ENCODE results near the gene RBPJL. TPM values are rescaled to one million over a fixed set of nuclear protein-coding genes. Genes with fewer than 3 reads are reported as not detected.

Gene RBPJL
- total and polyA plus RNA-seq, 2 of the 8 experiments (the other 6 are each of a cell fraction or from before 2014, with no cell fraction given), result 0.67 to 1.3 TPM

DNA sequence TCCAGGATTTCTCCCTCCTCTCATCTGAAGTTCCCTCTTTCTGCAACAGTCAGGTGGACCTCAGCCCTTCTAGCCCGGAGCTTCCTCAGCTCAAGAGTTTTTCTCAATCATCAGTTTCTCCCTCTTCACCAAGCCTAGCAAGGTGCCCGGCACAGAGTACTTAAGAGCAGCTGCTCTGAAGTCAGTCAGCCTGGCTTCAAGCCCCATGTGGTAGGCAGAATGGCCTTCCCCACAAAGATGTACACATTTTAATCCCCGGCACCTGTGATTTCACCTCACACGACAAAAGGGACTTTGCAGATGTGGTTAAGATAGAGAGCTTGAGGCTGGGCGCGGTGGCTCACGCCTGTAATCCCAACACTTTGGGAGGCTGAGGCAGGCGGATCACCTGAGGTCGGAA is 15.1 kb upstream of the RBPJL start:
- Histone ChIP-seq H3K9ac (replicated peaks in 1 of 4; ENCODE audit: extremely low read depth in 1 of 4, low read depth in 3 of 4, low read length in 3 of 4) (no peak overlapping the region), H3K18ac (ENCODE audit: extremely low read depth, low read length) (no peak overlapping the region), H2BK120ac (replicated peaks; ENCODE audit: low read depth, low read length) (no peak overlapping the region), H3K23me2 (ENCODE audit: low read depth, low read length) (peaks cover 7% of the 10 kb centered on the region; the same call in 1 of the 2 replicates), H3K14ac (ENCODE audit: insufficient read length) (no peak overlapping the region), H2AK5ac (ENCODE audit: low read depth, low read length) (no peak overlapping the region), H2BK20ac (ENCODE audit: low read length) (no peak overlapping the region), H4K5ac (ENCODE audit: insufficient read length, low read depth, low read length) (no peak overlapping the region), H3K9me3 (ENCODE audit: insufficient read depth in 2 of 2, low read depth in 1 of 2, low read length in 1 of 2) (peaks cover 8 to 12% of the 10 kb centered on the region in 2 experiments), H3K4me2 (ENCODE audit: insufficient read depth in 1 of 2, low read depth in 2 of 2, low read length in 2 of 2) (no peak overlapping the region), H3K36me3 (ENCODE audit: control insufficient read depth in 2 of 4, insufficient read depth in 4 of 4, low read length in 3 of 4) (0 out of 8 replicates have a peak, but pooled peaks cover 0 to 3% (median 0%) of the 10 kb centered on the region in 4 experiments), H4K20me1 (replicated peaks in 1 of 2; ENCODE audit: control insufficient read depth in 1 of 2, insufficient read depth in 2 of 2, low read length in 2 of 2) (no peaks in the 10 kb centered on the region), H3K4me1 (replicated peaks in 1 of 4; ENCODE audit: control insufficient read depth in 3 of 4, insufficient read depth in 4 of 4, low read length in 3 of 4) (peaks cover 0 to 3% (median 0%) of the 10 kb centered on the region in 4 experiments; a peak in 3 of 7 replicates), H3K79me1 (ENCODE audit: low read depth, low read length) (no peaks in the 10 kb centered on the region), H2BK5ac (ENCODE audit: low read depth, low read length) (no peak overlapping the region), H4K8ac (ENCODE audit: extremely low read depth, insufficient read depth, low read length) (no peak overlapping the region), H2AFZ (ENCODE audit: low read length) (no peak overlapping the region), H3K27me3 (replicated peaks in 1 of 4; ENCODE audit: control insufficient read depth in 3 of 4, extremely low read depth in 1 of 4, insufficient read depth in 3 of 4, low read length in 3 of 4) (peaks cover 0 to 20% (median 11%) of the 10 kb centered on the region in 4 experiments; a peak in 6 of 7 replicates), H3K56ac (replicated peaks; ENCODE audit: insufficient read length, low read depth, low read length) (no peak overlapping the region), H3K79me2 (ENCODE audit: control insufficient read depth in 1 of 2, insufficient read depth in 2 of 2, low read length in 2 of 2) (no peaks in the 10 kb centered on the region), H2BK12ac (ENCODE audit: low read depth, low read length) (0 out of 2 replicates have a peak overlapping the region, but pooled peaks have one; percentile 4), H3K4ac (replicated peaks; ENCODE audit: insufficient read length, low read depth, low read length) (no peak overlapping the region), H3K4me3 (ENCODE audit: extremely low read depth in 1 of 4, insufficient read depth in 2 of 4, low read depth in 3 of 4, low read length in 4 of 4) (no peak overlapping the region), H3K23ac (ENCODE audit: insufficient read length) (no peak overlapping the region), H3K27ac (ENCODE audit: low read depth, low read length) (no peak overlapping the region), H4K91ac (replicated peaks; ENCODE audit: insufficient read length, low read length) (no peak overlapping the region), H2BK15ac (ENCODE audit: low read length) (peak overlapping the region; percentile 75; the same call in 1 of the 2 replicates)
- CTCF ChIA-PET (ENCODE audit: partially characterized antibody), result interaction anchor here (0.8 to 6.2 kb wide), 35 partner anchors 9 to 338 kb away, joined by 3 to 104 read pairs (median 6); partner anchors contain the start of genes MATN4, RBPJL, SEMG1 and SLPI
- no peak for FAIRE-seq
- 88% methylated on average over 7 of the region's 9 CpGs; no CpG with 5 or more reads in 1 of the 2 experiments for WGBS, 2 experiments (ENCODE audit: extremely low coverage in 1 of 2, insufficient coverage in 1 of 2, insufficient read length in 1 of 2, insufficient replicate concordance in 2 of 2, low coverage in 1 of 2, low lambda C conversion rate in 2 of 2, missing lambda C conversion rate in 1 of 2)
- DNase-seq (ENCODE audit: low read depth in 1 of 2, low spot score in 2 of 2), result no peak
- POLR2A ChIA-PET (ENCODE audit: partially characterized antibody), result interaction anchor here (3.1 kb wide), 1 partner anchor 12 kb away, joined by 18 read pairs; no protein-coding TSS in a partner anchor
- TF ChIP-seq TCF12 (IDR thresholded peaks at IDR 0.05; ENCODE audit: low read depth, low read length) (no peak), JUN (IDR thresholded peaks at IDR 0.05; ENCODE audit: low read depth, low read length) (no peak), EGR1 (IDR thresholded peaks at IDR 0.05; ENCODE audit: borderline replicate concordance, low read depth, low read length) (no peak), SRF (IDR thresholded peaks at IDR 0.05; ENCODE audit: low read depth, low read length) (no peak), CEBPB (IDR thresholded peaks at IDR 0.05; ENCODE audit: low read depth, low read length) (no peak), BACH1 (IDR thresholded peaks at IDR 0.05; ENCODE audit: low read length) (no peak), SIN3A (conservative IDR thresholded peaks at IDR 0.05 in 1 of 2, IDR thresholded peaks at IDR 0.05 in 1 of 2; ENCODE audit: low read depth in 1 of 2, low read length in 2 of 2) (no peak), KDM5A (IDR thresholded peaks at IDR 0.05; ENCODE audit: low read length) (no peak), TAF7 (optimal IDR thresholded peaks at IDR 0.05; ENCODE audit: borderline replicate concordance, low read depth, low read length) (no peak), POLR2A (IDR thresholded peaks at IDR 0.05; ENCODE audit: control extremely low read depth in 1 of 2, low read depth in 2 of 2, low read length in 2 of 2) (no peak), RXRA (IDR thresholded peaks at IDR 0.05; ENCODE audit: insufficient read depth, low read depth, low read length) (no peak), EZH2 (IDR thresholded peaks at IDR 0.05; ENCODE audit: low read depth, low read length, severe bottlenecking) (no peak), TEAD4 (IDR thresholded peaks at IDR 0.05; ENCODE audit: low read depth, low read length) (no peak)
